Memory B cell (primary cell): ENCODE measurements around the gene RPL29.

ENCODE experiments used
- ATAC-seq: fragments of 150-1000 bp; cut with Tn5 transposase; 2 replicates; pipeline ENCODE4 v1.10.0; 2021; ENCODE audit warnings: low read depth, mild to moderate bottlenecking, moderate library complexity
- DNase-seq, 2 donors: peaks; one replicate each; pipeline ENCODE4 v3.0.0; 2022; ENCODE audit warnings: low spot score in 2 of 2
- H3K27ac Mint-ChIP-seq: one replicate; pipeline ENCODE4 v1.8.0; 2022; ENCODE audit warnings: mild to moderate bottlenecking, moderate library complexity, mixed read lengths
- H3K27me3 Mint-ChIP-seq: one replicate; pipeline ENCODE4 v1.8.0; 2022; ENCODE audit warnings: mixed read lengths
- H3K36me3 Mint-ChIP-seq: one replicate; pipeline ENCODE4 v1.8.0; 2022; ENCODE audit warnings: mild to moderate bottlenecking, mixed read lengths
- H3K4me1 Mint-ChIP-seq: one replicate; pipeline ENCODE4 v1.8.0; 2022; ENCODE audit warnings: mixed read lengths
- H3K4me3 Mint-ChIP-seq: one replicate; pipeline ENCODE4 v1.8.0; 2022; ENCODE audit warnings: mild to moderate bottlenecking, moderate library complexity, mixed read lengths
- H3K9me3 Mint-ChIP-seq: one replicate; pipeline ENCODE4 v1.8.0; 2022; ENCODE audit warnings: mixed read lengths

The RPL29 gene

GRCh38 chr3:51988286-51989146, 7.2 kb downstream of the RPL29 start:
- no peak overlapping the region for H3K4me3 Mint-ChIP-seq
- no peaks in the 10 kb centered on the region for H3K27me3 Mint-ChIP-seq
- H3K27ac Mint-ChIP-seq = peak overlapping the region; percentile 52
- no peak for DNase-seq
- ATAC-seq = no peak
- no peaks in the 10 kb centered on the region for H3K9me3 Mint-ChIP-seq
- H3K4me1 Mint-ChIP-seq = peaks cover 14% of the 10 kb centered on the region
- H3K36me3 Mint-ChIP-seq = peaks cover 4% of the 10 kb centered on the region

DNA sequence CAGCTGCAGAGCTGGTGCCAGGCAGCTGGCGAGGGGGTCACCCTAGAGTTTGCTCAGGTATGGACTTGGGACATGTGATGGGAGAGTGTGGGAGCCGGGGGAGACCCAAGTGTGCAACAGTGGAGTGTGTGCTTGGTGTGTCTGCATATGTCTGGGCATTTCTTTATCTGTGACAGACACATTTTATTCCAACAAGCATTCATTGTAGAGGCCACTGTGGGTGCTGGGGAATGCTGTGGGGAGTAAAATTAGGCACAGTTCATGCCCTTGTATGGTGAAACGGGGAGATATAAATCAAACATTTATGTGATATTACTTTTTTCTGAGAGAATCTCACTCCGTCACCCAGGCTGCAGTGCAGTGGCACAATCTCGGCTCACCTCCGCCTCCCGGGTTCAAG, 8.1 kb downstream of the RPL29 start:
- H3K9me3 Mint-ChIP-seq = no peaks in the 10 kb centered on the region
- no peaks in the 10 kb centered on the region for H3K27me3 Mint-ChIP-seq
- ATAC-seq (no peak), DNase-seq (no peak)
- H3K36me3 Mint-ChIP-seq = peaks cover 4% of the 10 kb centered on the region
- no peak overlapping the region for H3K4me3 Mint-ChIP-seq
- peaks cover 17% of the 10 kb centered on the region for H3K4me1 Mint-ChIP-seq
- H3K27ac Mint-ChIP-seq = no peak overlapping the region

DNA sequence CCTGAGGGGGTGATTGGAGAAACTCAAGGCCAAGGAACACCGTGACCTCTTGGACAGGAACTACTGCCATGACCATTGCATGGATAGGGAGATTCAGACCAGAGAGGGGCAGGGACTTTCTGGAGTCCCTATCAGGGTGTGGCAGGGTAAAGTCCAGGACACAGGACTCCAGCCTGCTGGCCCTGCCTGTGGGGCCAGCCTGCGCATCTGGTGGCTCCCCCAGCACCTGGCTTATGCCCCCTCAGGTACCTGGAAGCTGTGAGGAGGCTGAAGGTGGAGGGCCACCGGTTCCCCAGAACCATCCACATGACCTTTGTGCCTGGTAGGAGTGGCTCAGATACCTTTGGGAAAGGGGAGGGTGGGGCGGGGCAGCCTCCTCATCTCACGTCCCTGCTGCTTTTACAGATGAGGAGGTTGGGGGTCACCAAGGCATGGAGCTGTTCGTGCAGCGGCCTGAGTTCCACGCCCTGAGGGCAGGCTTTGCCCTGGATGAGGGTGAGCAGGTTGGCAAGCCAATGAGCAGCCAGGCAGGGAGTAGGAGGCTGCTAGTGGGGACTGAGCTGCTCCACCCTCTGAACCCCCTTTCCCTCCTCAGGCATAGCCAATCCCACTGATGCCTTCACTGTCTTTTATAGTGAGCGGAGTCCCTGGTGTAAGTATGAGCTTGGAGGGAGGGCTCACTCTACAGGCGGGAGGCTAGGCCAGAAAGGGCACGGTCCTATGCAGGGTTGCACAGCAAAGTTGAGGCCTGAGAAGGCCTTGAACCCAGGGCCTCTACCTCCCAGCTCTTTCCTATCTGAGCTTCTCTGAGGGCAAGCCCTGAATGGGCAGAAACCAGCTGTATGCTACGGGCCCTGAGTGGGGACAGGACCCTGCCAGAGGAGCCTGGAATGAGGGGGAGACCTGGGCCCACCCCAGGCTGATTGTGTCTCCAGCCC, 9.4 kb downstream of the RPL29 start:
- H3K9me3 Mint-ChIP-seq = no peaks in the 10 kb centered on the region
- no peak overlapping the region for H3K27ac Mint-ChIP-seq
- ATAC-seq (no peak), DNase-seq (no peak)
- H3K4me3 Mint-ChIP-seq = no peak overlapping the region
- peaks cover under 1% of the 10 kb centered on the region for H3K36me3 Mint-ChIP-seq
- H3K27me3 Mint-ChIP-seq = no peaks in the 10 kb centered on the region
- peaks cover 21% of the 10 kb centered on the region for H3K4me1 Mint-ChIP-seq

DNA sequence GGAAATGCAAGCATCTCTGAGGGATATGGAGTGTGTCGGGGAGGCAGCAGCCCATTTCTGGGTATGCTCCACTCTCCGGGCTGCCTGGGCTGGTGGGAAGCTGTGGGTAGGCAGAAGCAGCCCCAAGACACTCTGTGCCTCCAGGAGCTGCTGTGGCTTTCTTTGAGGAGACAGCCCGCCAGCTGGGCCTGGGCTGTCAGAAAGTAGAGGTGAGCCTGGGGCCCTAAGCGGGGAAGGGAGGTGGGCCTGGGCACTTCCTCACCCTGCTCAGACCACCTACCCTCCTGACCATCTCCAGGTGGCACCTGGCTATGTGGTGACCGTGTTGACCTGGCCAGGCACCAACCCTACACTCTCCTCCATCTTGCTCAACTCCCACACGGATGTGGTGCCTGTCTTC, 10.6 kb downstream of the RPL29 start:
- H3K9me3 Mint-ChIP-seq = no peaks in the 10 kb centered on the region
- H3K27ac Mint-ChIP-seq = no peak overlapping the region
- peaks cover 23% of the 10 kb centered on the region for H3K4me1 Mint-ChIP-seq
- no peak for DNase-seq
- no peak for ATAC-seq
- H3K27me3 Mint-ChIP-seq = no peaks in the 10 kb centered on the region
- no peaks in the 10 kb centered on the region for H3K36me3 Mint-ChIP-seq
- peak overlapping the region; percentile 35 for H3K4me3 Mint-ChIP-seq

DNA sequence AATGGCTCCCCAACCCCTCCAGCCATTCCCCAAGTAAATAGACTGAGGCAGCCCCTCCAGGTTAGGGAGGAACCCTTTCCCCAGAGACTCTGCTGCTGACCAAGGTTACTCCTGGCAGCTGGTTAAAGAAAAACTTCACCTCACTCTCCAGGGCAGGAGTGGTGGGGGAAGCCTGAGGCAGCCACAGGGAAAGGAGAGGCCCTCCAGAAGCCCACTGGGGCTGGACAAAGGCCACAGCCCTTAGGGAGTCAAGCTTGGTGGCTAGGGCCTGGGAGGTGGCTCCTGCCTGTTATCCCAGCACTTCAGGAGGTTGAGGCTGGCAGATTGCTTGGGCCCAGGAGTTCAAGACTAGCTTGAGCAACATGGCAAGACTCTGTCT, 11.4 kb downstream of the RPL29 start:
- ATAC-seq (no peak), DNase-seq (no peak)
- no peaks in the 10 kb centered on the region for H3K36me3 Mint-ChIP-seq
- peaks cover 23% of the 10 kb centered on the region for H3K4me1 Mint-ChIP-seq
- H3K4me3 Mint-ChIP-seq = peak overlapping the region; percentile 94
- H3K9me3 Mint-ChIP-seq = no peaks in the 10 kb centered on the region
- H3K27me3 Mint-ChIP-seq = no peaks in the 10 kb centered on the region
- H3K27ac Mint-ChIP-seq = no peak overlapping the region

DNA sequence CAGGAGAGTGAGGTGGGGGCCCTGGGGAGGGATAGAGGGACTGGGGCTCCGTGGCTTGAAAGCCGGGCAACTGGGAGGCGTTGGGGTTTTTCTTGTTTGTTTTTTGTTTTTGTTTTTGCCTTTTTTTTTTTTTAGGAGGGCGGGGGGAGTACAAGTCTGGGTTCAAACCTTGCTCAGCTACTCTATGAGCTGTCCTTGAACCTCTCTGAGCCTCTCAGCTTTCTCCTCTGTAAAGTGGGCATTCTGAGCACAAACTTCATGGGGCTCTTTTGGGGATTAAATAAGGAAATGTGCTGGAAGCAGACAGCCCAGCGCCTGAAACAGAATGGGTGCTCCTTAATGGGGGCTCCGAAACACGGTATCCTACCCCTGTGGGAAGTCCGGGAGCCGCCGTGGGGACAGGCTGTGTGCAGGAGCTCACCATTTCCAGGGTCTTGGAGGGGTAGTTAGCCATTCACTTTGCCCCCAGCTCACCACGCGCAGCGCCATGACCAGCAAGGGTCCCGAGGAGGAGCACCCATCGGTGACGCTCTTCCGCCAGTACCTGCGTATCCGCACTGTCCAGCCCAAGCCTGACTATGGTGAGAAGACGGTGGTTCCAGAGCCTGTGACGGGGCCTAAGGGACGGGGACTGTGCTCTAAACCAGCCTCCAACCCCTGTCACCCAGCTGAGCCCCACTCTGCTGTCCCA, 12.0 kb downstream of the RPL29 start:
- no peaks in the 10 kb centered on the region for H3K36me3 Mint-ChIP-seq
- H3K9me3 Mint-ChIP-seq = no peaks in the 10 kb centered on the region
- H3K27me3 Mint-ChIP-seq = no peaks in the 10 kb centered on the region
- peak overlapping the region; percentile 75 for H3K27ac Mint-ChIP-seq
- H3K4me3 Mint-ChIP-seq = peak overlapping the region; percentile 94
- H3K4me1 Mint-ChIP-seq = peaks cover 18% of the 10 kb centered on the region
- DNase-seq (no peak), ATAC-seq (no peak)

GRCh38 chr3:51982838-51983577, 12.7 kb downstream of the RPL29 start, which contains the start of gene ACY1:
Gene ACY1 (plus strand): TSS chr3:51983535. CDS start chr3:51984065, 530 bp downstream.
- no peaks in the 10 kb centered on the region for H3K27me3 Mint-ChIP-seq
- DNase-seq (peak; percentile 25 to 47), ATAC-seq (peak; percentile 75)
- H3K9me3 Mint-ChIP-seq = no peaks in the 10 kb centered on the region
- peaks cover 14% of the 10 kb centered on the region for H3K4me1 Mint-ChIP-seq
- H3K36me3 Mint-ChIP-seq = no peaks in the 10 kb centered on the region
- H3K27ac Mint-ChIP-seq = peak within 1 kb of the TSS; percentile 75
- peak within 1 kb of the TSS; percentile 94 for H3K4me3 Mint-ChIP-seq

GRCh38 chr3:51982352-51982837, 13.3 kb downstream of the RPL29 start:
- Mint-ChIP-seq H3K36me3 (no peaks in the 10 kb centered on the region), H3K4me1 (peaks cover 14% of the 10 kb centered on the region), H3K4me3 (peak overlapping the region; percentile 94), H3K27ac (peak overlapping the region; percentile 75), H3K27me3 (no peaks in the 10 kb centered on the region), H3K9me3 (no peaks in the 10 kb centered on the region)
- peak; percentile 64 for ATAC-seq
- no peak for DNase-seq

- ATAC-seq (no peak), DNase-seq (no peak)
- peaks cover 27% of the 10 kb centered on the region for H3K4me1 Mint-ChIP-seq
- no peaks in the 10 kb centered on the region for H3K9me3 Mint-ChIP-seq
- H3K27ac Mint-ChIP-seq = no peak overlapping the region
- no peaks in the 10 kb centered on the region for H3K36me3 Mint-ChIP-seq
- no peak overlapping the region for H3K4me3 Mint-ChIP-seq
- H3K27me3 Mint-ChIP-seq = no peaks in the 10 kb centered on the region
These were observed 15.4 kb downstream of the RPL29 start for GRCh38 chr3:51980253-51980652.

DNA sequence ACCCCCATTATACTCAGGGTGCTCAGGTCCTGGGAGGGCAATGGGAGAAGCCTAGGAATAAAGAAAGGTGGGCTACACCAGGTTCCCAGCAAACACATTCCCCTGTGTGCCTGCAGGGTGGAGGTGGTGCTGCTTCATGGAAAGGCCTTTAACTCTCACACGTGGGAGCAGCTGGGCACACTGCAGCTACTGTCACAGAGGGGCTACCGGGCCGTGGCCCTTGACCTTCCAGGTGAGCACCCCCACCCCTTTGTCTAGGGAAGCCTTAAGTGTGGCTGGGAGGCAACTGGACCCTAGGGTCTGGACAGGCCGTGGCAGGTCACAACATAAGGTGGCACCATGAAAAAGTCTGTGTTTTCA, 17.6 kb downstream of the RPL29 start:
- no peaks in the 10 kb centered on the region for H3K9me3 Mint-ChIP-seq
- no peaks in the 10 kb centered on the region for H3K36me3 Mint-ChIP-seq
- no peak overlapping the region for H3K4me3 Mint-ChIP-seq
- H3K27ac Mint-ChIP-seq = no peak overlapping the region
- H3K4me1 Mint-ChIP-seq = peaks cover 27% of the 10 kb centered on the region
- no peaks in the 10 kb centered on the region for H3K27me3 Mint-ChIP-seq
- DNase-seq (no peak), ATAC-seq (no peak)

GRCh38 chr3:51977446-51978142, 18.1 kb downstream of the RPL29 start:
- ATAC-seq = no peak

DNA sequence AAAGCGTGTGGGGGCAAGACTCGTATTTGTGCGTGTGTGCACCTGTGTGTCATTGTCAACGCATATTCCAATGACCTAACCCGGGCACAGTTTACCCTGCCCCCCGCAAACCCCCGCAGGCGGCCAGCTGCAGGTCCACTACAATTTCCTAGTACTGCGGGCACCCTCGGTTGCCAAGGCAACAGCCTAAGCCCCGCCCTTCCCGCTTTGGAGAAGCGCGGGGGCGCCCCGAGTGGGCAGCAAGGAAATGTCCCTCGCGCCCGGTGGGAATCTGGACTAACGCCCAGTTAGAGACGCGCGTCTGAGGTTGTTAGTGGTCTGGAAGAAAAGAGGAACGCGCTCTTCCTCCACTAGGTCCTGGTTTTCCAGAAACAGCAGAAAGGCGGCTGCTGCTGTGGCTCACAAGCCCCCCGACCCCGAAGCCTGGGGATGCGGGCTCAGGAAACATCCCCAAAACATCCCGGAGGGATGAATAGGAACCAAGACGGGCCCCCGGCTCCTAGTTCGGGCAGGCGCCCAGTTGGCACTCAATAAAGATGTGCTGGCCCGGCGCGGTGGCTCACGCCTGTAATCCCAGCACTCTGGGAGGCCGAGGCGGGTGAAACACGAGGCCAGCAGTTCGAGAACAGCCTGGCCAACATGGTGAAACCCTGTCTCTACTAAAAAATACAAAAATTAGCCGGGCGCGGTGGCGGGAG, 19.7 kb downstream of the RPL29 start:
- DNase-seq (peak; percentile 31 to 42), ATAC-seq (no peak)
- Mint-ChIP-seq H3K9me3 (no peaks in the 10 kb centered on the region), H3K27ac (peak overlapping the region; percentile 92), H3K4me1 (peaks cover 19% of the 10 kb centered on the region), H3K36me3 (no peaks in the 10 kb centered on the region), H3K27me3 (no peaks in the 10 kb centered on the region), H3K4me3 (peak overlapping the region; percentile 100)

More at GRCh38 chr3:51977446-51978142, 18.1 kb downstream of the RPL29 start:
- no peak for DNase-seq
- Mint-ChIP-seq H3K9me3 (no peaks in the 10 kb centered on the region), H3K4me1 (peaks cover 24% of the 10 kb centered on the region), H3K36me3 (no peaks in the 10 kb centered on the region), H3K27ac (peak overlapping the region; percentile 1), H3K4me3 (no peak overlapping the region), H3K27me3 (no peaks in the 10 kb centered on the region)
